ENCODE results near the gene CDS2.
"Not testable (repeated sequence)": the region's sequence is repeated elsewhere in the genome, so short reads cannot be mapped to it uniquely, and the experiment has no call there.

Gene CDS2

DNA sequence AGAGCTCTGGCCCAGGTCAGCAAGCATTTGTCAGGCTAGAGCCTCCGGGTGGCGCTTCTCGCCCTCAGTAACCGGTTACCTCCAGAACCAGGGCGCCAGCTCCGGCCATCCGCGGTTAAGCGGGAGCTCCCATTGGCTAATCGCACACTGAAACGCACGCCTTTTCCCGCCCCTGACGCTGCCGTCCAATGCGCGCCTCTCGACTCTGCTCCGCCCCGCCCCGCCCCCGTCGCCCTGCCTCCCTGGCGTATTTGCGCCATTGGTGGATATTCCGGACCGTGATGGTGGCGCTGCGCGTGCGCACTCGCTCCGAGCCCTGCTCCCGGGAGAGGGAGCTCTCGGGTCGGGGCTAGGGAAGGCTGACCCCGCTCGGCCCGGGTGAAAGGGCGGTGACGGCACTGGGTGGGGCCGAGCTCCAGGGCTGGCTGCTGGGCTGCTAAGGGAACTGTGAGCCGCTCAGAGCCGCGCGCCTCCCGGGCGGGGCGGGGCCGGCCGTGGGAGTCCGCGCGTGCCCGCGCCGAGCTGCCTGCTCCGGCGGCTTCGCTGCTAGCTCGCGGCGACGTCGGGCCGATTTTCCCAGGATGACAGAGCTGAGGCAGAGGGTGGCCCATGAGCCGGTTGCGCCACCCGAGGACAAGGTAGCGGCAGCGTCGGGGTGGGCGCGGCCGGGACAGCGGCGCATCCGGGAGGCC is at the start of gene CDS2:
Gene CDS2 (plus strand): TSS at position 497 of the 692 bp plus-strand sequence. CDS start 85 bp downstream, at position 582.
- DNase-seq = peak; percentile 99

DNA sequence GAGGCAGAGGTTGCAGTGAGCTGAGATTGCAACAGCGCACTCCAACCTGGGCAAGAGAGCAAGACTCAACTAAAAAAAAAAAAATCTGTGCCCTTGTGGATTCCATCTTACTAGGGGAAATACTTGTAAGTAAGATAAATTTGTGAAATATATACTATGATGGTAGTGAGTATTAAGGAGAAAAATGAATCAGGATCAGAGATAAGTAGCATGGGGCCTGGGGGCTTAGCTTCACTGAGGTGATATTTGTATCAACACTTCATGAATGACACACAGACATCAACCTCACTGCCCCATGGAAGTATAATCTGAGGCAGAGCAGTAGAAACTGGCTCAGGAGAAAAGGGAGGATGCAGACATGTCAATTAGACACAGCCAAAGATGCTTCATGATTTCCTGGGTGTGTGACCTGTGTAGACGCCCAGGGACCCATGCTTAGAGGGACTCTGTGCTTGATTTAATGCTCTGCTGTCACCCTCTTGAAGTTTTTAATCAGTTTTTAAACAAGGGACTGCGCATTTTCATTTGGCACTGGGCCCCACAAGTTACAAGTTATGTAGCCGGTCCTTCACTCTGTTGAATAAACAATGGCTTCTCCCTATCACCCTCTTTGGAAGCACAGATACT is 48.9 kb upstream of the CDS2 start:
- DNase-seq = no peak

DNA sequence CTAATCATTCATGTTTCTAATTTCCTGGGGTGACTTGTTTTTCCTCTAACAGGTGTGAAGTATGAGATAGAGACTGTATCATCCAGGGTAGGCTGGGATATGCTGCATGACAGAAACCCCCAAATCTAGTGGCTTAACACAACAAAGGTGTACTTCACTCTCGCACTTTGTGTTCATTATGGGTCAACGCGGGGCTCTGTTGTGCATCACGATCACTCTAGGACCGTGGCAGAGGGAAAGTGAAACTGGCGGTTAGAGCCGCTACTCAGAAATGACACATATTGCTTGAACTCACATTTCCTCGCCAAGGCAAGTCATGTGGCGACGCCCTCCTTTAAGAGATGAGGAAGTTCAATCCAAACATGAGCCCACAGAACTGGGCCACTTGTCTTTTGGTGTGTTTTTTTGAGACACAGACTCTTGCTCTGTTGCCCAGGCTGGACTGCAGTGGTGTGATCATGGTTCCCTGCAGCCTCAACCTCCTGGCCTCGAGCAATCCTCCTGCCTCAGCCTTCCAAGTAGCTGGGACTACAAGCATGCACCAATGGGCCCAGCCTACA is 48.3 kb upstream of the CDS2 start:
- DNase-seq = no peak

DNA sequence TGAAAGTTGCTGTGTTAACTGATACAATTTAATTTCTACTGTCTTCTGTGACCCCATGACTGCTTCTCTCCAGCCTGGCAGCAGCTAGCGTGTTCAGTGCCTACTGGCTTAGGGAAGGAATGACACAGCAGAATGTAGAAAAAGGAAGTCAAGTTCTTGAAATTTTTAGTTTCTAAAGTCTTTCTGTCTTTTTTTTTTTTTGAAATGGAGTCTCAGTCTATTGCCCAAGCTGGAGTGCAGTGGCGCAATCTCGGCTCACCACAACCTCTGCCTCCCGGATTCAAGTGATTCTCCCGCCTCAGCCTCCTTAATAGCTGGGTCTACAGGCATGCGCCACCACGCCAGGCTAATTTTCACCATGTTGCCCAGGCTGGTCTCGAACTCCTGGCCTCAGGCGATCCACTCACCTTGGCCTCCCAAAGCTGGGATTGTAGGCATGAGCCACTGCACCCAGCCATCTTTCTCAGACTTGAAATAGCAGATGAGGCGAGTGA is 46.4 kb upstream of the CDS2 start:
- no peak for DNase-seq

DNA sequence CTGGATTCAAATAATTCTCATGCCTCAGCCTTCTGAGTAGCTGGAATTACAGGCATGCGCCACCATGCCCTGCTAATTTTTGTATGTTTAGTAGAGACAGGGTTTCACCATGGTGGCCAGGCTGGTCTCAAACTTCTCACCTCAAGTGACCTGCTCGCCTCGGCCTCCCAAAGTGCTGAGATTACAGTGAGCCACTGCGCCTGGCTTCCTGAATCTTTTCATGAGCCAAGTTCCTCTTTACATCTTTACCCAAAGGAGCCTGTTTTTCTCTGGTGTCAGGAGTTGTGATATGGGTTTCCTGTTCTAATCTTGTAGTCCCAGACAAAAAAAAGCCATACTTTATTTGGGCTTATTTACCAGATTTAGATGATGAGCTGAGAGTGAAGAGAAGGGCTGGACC is 41.4 kb upstream of the CDS2 start:
- no peak for DNase-seq

DNA sequence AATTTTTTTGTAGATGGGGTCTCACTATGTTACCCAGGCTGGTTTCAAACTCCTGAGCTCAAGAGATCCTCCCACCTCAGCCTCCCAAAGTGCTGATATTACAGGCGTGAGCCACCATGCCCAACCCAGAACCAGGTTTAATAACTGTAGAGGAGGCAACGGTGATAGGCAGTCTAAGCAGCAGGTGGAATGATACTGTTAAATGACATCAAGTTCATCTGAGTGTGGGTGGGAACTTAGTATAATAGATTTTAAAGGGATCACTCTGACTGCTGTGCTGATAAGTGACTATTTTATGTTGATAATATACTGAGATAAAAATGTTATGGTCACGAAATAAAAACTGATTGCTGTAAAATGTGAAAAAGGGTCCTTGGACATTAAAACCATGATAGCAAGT is 38.1 kb upstream of the CDS2 start:
- no peak for DNase-seq

DNA sequence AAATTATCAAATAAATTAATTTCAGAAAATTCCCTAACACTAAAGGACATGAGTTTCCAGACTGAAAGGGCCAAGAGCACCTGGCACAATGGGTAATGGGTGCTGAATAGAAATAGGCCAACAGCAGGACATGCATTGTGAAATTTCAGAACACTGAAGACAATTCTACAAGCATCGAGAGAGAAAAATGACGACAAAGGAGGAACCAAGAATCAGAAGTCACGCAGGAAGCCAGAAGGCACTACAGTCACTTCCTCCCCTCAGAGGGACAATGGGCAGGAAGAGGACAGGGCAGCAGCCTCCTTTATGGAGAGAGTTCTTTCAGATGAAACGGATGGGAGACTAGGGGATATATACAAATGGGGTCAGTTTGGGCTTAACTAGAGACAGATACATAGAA is 36.6 kb upstream of the CDS2 start:
- DNase-seq = no peak

DNA sequence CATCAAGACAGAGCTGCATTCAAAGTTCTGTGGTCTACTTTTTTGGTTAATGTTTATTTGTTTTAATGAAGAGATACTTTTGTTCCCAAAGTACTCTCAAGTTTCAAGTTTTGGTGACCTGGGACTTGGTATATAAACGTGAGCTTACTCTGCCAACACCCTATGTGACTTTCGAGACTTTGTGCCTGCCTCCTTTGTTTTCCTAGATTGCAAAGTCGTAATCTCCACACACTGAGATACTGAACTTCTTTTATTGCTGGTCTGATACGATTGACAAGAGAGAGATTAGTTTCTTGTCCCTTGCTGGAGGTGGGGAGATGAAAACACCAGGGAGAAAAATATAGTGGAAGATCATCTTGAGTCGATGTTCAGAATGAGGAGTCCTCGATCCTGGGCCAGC is 34.9 kb upstream of the CDS2 start:
- DNase-seq = no peak

DNA sequence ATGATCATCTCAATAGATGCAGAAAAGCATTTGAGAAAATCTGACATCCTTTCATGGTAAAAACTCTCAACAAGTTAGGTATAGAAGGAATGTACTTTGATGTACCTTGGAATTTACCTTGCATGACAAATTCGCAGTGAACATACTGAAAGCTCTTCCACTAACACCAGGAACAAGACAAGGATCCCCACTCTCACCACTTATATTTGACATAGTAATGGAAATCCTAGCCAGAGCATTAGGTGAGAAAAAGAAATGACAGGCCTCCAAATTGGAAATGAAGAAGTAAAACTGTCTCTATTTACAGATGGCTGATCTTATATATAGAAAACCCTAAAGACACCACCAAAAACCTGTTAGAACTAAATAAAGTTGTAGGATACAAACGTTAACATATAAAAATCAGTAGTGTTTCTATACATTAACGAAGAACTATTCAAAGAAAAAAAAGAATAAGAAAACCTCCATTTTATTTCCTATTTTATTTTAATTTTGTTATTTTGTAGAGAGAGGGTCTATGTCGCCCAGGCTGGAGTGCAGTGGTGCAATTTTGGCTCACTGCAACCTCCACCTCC is 34.0 kb upstream of the CDS2 start:
- no peak for DNase-seq

DNA sequence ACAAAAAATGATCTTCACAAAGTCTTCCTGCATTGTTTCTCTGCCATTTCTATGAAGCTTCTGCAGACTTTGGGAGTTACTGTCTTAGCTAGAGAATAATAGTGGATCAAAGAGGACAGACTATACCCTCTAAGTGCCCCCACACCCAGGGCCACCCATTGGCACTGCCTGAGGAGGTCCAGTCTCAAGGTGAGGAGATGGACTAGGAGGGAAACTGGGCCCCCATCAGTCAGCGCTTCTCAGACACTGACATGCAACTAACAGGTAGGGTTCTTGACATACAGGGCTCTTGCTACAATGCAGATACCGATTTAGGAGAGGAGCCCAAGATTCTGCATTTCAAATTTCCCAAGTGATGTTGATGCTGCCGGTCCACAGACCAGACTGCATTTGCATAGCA is 31.4 kb upstream of the CDS2 start:
- no peak for DNase-seq

DNA sequence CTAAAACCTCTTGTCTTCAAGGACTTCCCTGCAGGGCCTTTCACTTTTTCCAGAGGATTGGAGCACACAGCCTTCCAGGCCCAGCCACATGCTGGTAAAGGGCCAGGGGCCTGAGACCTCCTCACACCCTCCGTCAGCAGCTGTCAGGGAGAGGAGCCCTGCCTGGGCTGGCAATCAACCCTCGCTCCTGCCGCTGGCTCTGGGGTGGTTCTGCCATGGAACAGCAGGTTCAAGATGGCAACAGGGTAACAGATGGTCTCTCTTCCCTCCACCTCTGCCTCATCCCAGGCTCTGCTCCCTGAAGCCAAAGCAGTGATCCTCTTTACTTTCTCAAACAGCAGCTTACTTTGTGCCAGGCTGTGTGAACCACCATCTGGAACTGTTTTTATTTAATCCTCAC is 30.9 kb upstream of the CDS2 start:
- peak; percentile 98 for DNase-seq

DNA sequence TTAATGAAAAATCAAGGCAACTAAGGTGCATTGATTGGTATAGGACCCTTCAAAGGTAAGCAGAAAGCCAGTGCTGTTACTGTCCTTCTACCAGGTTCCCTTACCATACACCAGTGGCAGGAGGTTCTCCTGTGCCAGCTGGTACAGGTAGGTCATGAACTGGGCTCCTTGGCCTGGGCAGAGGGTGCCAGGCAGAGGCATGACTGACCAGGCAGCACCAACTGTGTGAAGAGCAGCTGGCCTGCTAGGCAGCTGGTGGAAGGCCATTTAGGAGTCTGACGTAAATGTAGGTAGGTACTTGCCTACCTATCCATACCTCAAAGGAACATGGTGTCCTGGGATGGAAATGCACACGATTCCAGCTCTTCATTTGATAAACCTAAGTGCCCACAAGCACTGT is 30.3 kb upstream of the CDS2 start:
- DNase-seq = peak; percentile 71

DNA sequence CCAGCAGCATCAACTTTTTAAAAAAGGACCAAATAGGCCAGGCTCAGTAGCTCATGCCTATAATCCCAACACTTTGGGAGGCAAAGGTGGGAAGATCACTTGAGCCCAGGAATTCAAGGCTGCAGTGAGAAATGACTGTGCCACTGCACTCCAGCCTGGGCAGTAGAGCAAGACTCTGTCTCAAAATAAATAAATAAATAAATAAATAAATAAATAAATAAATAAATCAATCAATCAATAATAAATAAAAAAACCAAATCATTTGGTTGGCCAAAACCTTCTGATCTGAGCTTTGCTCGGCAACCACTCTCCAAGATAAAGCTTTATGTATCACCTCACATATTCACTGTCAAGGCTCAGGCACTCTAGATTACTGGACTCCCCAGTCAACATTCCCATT is 27.8 kb upstream of the CDS2 start:
- DNase-seq = not testable (repeated sequence)

DNA sequence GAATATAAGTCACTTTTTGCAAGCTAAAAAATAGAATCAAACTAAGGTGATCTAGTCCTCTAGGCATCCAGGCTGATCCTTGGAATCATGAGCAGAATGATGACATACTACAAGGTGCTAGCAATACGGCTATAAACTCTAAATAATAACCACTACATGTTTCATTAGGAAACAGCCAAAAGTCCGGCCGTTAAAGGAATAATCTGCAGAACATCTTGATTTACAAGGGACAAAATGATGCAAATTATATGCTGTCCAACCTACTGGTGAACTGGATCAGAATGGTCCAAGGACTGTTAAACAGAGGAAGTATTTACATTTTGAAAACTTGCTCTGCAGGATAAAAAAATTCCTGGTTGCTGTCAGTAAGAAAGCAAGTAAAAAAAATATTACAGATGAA is 26.9 kb upstream of the CDS2 start:
- DNase-seq = not testable (repeated sequence)

DNA sequence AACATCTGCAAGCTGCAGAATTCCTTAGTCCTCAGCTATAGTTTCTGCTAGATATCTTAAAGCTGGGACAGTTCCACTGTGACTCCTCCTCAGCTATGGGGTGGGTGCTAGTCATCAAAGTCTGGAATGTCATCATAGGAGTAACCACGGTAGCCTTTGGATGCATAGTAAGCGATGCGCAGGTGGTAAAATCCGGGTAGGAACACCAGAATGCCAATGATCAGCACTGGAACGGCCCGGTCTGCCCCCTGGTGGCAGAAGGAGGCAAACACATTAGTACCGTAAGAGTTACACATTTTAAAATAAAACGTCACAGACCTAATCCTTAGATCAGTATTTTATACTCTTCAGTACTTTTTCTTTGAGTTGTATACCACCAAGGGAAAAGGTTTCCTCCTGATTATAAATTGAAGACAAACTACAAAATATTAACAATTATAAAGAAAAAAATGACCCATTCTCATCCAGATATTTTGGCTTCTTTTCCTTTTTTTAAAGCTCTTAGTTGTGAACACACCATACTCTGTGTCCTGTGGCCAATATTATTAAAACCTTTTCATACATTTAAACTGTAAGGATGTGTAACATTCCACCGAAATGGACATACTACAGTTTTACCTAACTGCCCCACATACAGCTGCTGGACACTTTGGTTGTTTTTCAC is 26.0 kb upstream of the CDS2 start:
- DNase-seq = peak; percentile 73

DNA sequence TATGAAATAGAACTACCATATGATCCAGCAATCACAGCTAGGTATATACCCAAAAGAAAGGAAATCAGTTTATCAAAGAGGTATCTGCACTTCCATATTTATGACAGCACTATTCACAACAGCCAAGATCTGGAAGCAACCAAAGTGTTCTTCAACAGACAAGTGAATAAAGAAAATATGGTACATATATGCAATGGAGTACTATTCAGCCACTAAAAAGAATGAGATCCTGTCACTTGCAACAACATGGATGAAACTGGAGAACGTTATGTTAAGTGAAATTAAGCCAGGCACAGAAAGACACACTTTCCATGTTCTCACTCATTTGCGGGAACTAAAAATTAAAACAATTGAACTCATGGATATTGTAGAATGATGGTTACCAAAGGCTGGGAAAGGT is 22.3 kb upstream of the CDS2 start:
- DNase-seq = no peak

DNA sequence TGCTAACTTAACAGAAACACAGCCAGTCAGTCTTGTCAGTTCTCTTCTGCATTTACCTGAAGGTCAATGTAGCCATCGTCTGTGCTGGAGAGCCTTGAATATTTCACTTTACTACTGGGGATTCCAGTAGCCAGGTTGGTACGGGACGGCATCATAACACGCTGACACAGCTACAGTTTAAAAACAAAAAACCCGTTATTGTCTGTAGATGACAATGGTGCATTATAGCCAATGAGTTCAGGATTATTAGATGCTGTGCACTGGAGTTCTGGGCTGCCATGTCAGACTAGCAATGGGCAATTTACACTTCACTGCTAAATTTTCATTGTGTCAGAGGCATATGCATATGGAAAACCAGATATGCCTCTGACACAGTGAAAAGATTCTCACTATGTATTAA is 17.5 kb upstream of the CDS2 start:
- no peak for DNase-seq

DNA sequence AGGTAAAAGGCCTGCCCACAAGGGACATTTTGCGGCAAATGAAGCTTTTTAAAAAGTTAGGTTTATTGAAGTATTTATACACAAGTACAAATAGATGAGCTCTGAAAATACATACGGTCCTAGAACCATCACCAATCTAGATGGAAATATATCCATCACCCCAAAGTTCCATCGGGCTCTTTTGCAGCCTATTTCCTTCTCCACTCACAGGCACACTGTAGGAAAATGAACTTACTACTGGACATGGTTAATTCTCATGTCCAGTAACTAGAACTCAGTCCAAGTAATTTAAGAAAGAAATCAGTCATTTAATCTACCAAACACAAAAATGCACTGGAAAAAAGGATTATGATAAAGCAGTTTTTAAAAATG is 13.2 kb upstream of the CDS2 start:
- DNase-seq = peak; percentile 62

DNA sequence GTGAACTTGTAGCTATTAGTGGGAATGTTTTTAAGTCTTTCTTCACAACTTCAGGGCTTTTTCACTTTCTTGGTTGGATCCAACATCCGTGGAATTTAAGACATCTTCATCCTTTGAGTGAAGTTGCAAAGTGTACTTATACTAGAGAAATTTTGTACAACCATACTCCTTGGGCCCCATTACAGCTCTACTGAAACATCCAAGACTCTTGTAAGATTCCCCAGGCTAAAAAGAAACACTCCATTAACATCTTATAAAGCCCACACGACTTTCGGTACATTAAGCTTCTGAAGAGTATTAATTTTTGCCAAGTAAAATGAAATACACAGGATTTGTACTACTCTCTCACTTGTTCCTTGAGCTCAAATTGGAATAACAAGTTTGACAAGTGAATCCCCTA is 12.4 kb upstream of the CDS2 start:
- DNase-seq = no peak

DNA sequence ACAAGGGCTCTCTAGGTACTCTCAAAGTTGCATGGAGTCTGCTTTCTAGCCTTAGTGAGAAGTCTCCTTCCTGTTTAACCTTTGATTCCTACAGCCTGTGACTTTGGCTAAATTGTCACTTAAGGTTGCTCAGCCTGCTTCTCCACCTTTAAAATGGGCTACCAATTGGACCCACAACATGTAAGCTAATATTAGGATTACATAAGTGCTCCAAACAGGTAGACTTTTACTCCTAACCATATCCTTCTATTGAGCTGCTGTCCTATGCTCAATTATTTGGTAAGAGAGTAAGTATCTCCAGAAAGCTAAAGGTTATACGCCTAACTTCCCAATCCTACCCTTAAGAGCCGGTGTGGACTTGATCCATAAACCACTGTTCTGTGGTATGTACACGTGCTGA is 9.9 kb upstream of the CDS2 start:
- no peak for DNase-seq

DNA sequence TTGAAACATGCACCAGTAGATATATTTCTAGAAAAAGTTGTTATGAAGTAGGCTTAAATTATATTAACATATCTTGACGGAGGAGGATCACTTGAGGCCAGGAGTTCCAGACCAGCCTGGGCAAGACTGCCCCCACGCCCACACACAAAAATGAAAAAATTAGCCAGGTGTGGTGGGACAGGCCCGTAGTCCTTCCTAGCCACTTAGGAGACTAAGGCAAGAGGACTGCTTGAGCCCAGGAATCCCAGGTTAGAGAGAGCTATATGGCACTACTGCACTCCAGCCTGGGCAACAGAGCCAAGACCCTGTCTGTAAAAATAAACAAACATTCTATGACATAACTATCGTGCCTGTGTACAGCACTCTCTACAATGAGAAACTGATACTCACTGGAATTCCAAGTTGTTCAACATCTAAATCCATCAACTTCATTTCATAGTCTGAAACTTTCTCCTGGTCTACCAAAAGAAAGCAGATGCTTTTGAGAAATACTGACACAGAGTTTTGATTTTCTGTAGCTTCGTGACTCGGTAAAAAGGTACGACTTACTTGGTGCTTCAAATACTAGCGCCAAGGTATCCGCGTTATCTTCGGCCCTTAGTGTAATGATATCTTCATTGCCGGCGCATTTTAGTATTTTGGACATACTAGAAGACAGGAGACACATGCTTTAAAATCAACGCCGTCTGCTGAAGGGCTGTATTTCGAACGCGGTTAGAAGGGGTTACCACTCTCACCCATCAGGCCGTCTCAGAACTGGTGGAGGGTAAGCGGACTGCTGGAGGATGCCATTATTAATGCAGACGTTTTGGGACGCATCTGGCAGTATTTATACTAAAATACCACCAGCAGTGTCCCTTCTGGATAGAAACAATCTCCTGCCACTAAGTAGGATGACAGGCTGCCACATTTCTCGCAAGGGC is 8.3 kb upstream of the CDS2 start:
- no peak for DNase-seq

DNA sequence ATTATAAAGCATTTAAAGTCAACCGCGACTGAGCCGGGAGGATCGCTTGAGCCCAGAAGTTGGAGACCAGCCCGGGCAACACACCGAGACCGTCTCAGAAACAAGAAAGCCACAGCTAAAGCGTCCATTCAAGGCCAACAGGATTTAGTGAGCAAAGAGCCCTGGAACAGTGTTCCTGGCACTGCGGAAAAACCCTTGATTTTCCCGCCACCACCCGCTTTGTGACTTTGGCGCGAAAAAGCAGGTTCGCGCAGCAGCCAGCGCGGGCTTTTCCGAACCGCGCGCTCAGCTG is 7.7 kb upstream of the CDS2 start:
- DNase-seq = no peak

Measured in NCI-H2171 treated with DMSO at 0.1 percent for 48 hours (cell line).